ENCODE results near the gene INSYN2A. TPM values are rescaled to one million over a fixed set of nuclear protein-coding genes. Genes with fewer than 3 reads are reported as not detected.

The INSYN2A gene
- total RNA-seq, 1 experiment from 2014 or later: 0.07 TPM

DNA sequence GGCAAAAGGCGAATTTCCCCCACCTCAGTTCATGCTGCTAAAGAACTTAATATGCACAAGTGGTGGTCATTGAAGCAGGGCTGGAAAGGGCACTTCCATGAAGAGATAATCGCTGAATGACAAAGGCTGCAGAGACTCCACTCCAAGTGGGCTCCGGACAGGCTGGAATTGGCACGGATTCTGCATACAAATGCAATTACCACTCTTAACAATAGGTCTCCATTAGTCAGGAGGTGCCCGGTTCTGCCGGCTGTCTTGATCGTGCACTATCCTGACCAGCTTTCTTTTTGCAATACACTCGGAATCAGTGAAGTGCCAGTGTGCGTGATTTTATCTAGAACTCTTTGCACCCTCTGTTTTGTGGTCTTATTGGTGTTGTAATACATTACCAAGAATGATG is 49.7 kb downstream of the INSYN2A start:
- intact Hi-C loops (cut with micrococcal nuclease): no loop called here
- ChIA-PET CTCF (interaction anchor here (0.6 kb wide), 2 partner anchors 32 to 97 kb away, joined by 3 read pairs; no protein-coding TSS in a partner anchor), POLR2A (interaction anchor here (1.3 kb wide), 1 partner anchor 47 kb away, joined by 3 read pairs; no protein-coding TSS in a partner anchor)
- peaks cover 35% of the 10 kb centered on the region for H3K4me1 Mint-ChIP-seq (ENCODE audit: insufficient read depth, unreplicated experiment)
- no TSS peak for BruUV-seq (replicated peaks)
- no peak for DNase-seq (ENCODE audit: unreplicated experiment)
- H3K9me3 Mint-ChIP-seq (ENCODE audit: unreplicated experiment): no peaks in the 10 kb centered on the region
- TF ChIP-seq, protein P1, sequence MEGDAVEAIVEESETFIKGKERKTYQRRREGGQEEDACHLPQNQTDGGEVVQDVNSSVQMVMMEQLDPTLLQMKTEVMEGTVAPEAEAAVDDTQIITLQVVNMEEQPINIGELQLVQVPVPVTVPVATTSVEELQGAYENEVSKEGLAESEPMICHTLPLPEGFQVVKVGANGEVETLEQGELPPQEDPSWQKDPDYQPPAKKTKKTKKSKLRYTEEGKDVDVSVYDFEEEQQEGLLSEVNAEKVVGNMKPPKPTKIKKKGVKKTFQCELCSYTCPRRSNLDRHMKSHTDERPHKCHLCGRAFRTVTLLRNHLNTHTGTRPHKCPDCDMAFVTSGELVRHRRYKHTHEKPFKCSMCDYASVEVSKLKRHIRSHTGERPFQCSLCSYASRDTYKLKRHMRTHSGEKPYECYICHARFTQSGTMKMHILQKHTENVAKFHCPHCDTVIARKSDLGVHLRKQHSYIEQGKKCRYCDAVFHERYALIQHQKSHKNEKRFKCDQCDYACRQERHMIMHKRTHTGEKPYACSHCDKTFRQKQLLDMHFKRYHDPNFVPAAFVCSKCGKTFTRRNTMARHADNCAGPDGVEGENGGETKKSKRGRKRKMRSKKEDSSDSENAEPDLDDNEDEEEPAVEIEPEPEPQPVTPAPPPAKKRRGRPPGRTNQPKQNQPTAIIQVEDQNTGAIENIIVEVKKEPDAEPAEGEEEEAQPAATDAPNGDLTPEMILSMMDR (IDR thresholded peaks at IDR 0.05; ENCODE audit: unreplicated experiment): no peak
- no peak overlapping the region for H3K27ac Mint-ChIP-seq (ENCODE audit: low read depth, unreplicated experiment)
- H3K27me3 Mint-ChIP-seq (ENCODE audit: insufficient read depth, unreplicated experiment): no peaks in the 10 kb centered on the region
- no peak overlapping the region for H3K4me3 Mint-ChIP-seq (ENCODE audit: unreplicated experiment)
- no peaks in the 10 kb centered on the region for H3K36me3 Mint-ChIP-seq (ENCODE audit: insufficient read depth, unreplicated experiment)
